ENCODE results near the gene RABL6. TPM values are rescaled to one million over a fixed set of nuclear protein-coding genes. Genes with fewer than 3 reads are reported as not detected.
"Not testable (repeated sequence)": the region's sequence is repeated elsewhere in the genome, so short reads cannot be mapped to it uniquely, and the experiment has no call there.

RABL6 gene
- total and polyA plus RNA-seq, 5 donors from 2014 or later = 9.4 to 63.6 (median 11.4) TPM

DNA sequence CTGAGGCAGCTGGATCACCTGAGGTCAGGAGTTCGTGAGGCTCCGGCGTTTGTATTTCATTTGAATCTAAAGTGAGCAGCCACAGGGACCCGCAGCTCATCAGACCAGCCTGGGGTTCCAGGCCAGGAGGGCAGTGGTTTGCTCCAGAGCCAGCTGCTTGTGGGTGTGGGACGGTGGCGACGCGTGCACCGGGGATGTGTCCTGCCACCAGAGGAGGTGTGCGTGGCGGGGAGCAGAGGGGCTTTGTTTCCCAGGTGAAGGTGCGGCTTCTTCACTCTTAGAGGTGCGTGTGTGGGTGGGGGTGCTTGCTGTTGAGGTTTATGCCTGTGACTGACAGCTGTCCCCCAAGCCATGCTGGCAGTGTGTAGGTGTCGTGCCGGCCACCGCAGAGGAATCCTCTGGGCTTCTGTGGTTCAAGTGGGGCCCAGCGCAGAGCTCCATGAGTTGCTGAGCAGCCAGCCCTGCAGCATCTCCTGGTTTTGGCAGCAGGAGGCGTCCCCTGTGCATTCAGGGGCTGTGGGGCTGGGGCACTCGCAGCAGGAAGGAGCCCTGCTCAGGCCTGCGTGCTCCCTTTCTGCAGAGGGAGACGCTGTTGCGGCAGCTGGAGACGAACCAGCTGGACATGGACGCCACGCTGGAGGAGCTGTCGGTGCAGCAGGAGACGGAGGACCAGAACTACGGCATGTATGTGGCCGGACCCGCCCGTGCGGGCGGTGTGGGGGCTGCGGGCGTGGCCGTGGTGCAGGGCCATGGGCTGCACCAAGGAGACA lies 27.6 kb downstream of the RABL6 start:
- no peak for ATAC-seq (ENCODE audit: low read depth in 2 of 2)
- H3K36me3 ChIP-seq (ENCODE audit: control insufficient read depth, insufficient read depth, low read length) = peaks cover 6% of the 10 kb centered on the region
- no peaks in the 10 kb centered on the region for H3K4me1 ChIP-seq (ENCODE audit: control insufficient read depth, insufficient read depth, low read length, poor library complexity, severe bottlenecking)
- no peak overlapping the region for H3K27ac Mint-ChIP-seq
- H3K4me3 ChIP-seq (ENCODE audit: low read depth, low read length) = no peak overlapping the region
- peaks cover 8% of the 10 kb centered on the region for H3K36me3 Mint-ChIP-seq
- no peaks in the 10 kb centered on the region for H3K27me3 ChIP-seq (ENCODE audit: control insufficient read depth, insufficient read depth, low read length)
- H3K9me3 ChIP-seq (ENCODE audit: control insufficient read depth in 2 of 2, low read length in 2 of 2) = no peaks in the 10 kb centered on the region
- peaks cover 0 to 2% (median 0%) of the 10 kb centered on the region in 4 donors for H3K4me1 Mint-ChIP-seq
- H3K9me3 Mint-ChIP-seq = no peaks in the 10 kb centered on the region
- H3K27ac ChIP-seq (ENCODE audit: insufficient read depth, low read length, poor library complexity, severe bottlenecking) = no peak overlapping the region
- H3K4me3 Mint-ChIP-seq = no peak overlapping the region
- DNase-seq = no peak
- H3K27me3 Mint-ChIP-seq = peaks cover 4% of the 10 kb centered on the region

DNA sequence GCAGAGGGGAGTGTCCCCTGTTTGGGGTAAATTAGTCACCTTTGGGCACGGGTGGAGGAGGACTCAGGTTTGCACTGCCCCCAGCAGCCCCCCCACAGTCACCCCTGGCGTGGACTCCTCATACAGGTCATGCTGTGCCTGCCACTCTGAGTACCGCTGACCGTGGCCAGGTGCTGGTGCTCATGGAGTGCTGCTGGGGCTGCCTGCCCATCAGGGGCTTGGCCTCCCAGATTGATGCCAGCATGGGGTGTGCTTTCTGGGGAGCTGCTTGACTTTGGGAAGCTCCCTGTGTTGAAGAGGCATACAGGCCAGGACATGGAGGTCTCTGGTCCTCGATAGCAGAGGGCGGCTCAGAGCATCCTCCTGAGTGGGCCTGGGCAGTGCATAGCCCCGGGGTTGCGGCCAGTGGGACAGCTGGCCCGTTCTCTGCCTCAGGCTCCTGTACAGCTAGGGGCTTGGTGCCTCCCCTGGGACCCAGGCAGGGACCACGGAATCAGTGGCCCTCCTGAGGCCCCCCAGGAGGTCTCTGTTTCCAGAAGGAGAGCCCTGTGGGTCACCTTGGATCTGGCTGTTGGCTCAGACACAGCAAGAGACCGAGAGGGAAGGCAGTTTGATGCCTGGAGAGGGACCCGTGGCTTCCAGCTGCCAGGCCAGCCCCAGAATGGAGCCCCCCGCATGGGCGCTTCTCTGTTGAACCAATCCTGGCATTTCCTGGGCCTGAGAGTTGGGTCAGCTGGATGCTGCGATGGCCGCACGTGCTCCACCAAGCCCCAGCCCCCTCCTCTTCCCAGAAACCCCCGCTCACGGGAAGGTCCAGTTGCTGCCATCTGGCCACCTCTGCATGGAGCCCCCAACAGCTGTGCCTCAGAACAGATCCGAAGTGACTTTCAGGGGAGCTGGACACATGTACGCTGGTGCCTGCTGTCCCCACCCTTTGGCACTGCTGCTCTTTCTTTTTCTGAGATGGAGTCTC lies 28.5 kb downstream of the RABL6 start:
- Mint-ChIP-seq H3K4me3 (no peak overlapping the region), H3K4me1 (peaks cover 0 to 2% (median 0%) of the 10 kb centered on the region in 4 donors), H3K9me3 (no peaks in the 10 kb centered on the region), H3K36me3 (peaks cover 8% of the 10 kb centered on the region), H3K27ac (no peak overlapping the region), H3K27me3 (peaks cover 4% of the 10 kb centered on the region)
- no peaks in the 10 kb centered on the region for H3K9me3 ChIP-seq (ENCODE audit: control insufficient read depth in 2 of 2, low read length in 2 of 2)
- no peaks in the 10 kb centered on the region for H3K4me1 ChIP-seq (ENCODE audit: control insufficient read depth, insufficient read depth, low read length, poor library complexity, severe bottlenecking)
- ATAC-seq (ENCODE audit: low read depth in 2 of 2) (no peak), DNase-seq (no peak)
- H3K4me3 ChIP-seq (ENCODE audit: low read depth, low read length) = no peak overlapping the region
- no peaks in the 10 kb centered on the region for H3K27me3 ChIP-seq (ENCODE audit: control insufficient read depth, insufficient read depth, low read length)
- peaks cover under 1% of the 10 kb centered on the region for H3K36me3 ChIP-seq (ENCODE audit: control insufficient read depth, insufficient read depth, low read length)
- no peak overlapping the region for H3K27ac ChIP-seq (ENCODE audit: insufficient read depth, low read length, poor library complexity, severe bottlenecking)

DNA sequence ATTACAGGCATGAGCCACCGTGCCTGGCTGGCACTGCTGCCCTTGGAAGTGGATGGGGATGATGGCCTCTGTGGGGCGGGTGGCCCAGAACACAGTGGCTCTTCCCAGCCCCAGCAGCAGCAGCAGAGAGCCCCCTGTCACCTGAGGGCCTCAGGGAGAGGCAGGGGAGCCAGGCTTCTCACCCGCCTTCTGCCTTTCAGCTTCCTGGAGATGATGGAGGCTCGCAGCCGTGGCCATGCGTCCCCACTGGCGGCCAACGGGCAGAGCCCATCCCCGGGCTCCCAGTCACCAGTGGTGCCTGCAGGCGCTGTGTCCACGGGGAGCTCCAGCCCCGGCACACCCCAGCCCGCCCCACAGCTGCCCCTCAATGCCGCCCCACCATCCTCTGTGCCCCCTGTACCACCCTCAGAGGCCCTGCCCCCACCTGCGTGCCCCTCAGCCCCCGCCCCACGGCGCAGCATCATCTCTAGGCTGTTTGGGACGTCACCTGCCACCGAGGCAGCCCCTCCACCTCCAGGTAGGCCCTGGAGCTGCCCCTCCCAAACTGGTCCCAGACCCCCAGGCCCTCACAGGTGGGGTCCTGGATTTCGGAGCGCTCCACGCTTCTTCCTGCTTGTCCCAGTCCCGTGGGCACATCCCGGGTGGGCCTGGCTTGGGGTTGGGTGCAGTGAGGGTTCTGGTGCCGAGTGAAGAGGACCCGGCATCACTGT lies 29.6 kb downstream of the RABL6 start:
- H3K4me3 Mint-ChIP-seq = no peak overlapping the region
- peaks cover 8% of the 10 kb centered on the region for H3K36me3 Mint-ChIP-seq
- no peaks in the 10 kb centered on the region for H3K9me3 Mint-ChIP-seq
- H3K4me1 Mint-ChIP-seq = peaks cover 0 to 5% (median 0%) of the 10 kb centered on the region in 4 donors
- Histone ChIP-seq H3K27ac (ENCODE audit: insufficient read depth, low read length, poor library complexity, severe bottlenecking) (no peak overlapping the region), H3K27me3 (ENCODE audit: control insufficient read depth, insufficient read depth, low read length) (no peaks in the 10 kb centered on the region), H3K9me3 (ENCODE audit: control insufficient read depth in 2 of 2, low read length in 2 of 2) (no peaks in the 10 kb centered on the region), H3K4me3 (ENCODE audit: low read depth, low read length) (no peak overlapping the region), H3K4me1 (ENCODE audit: control insufficient read depth, insufficient read depth, low read length, poor library complexity, severe bottlenecking) (peaks cover 6% of the 10 kb centered on the region), H3K36me3 (ENCODE audit: control insufficient read depth, insufficient read depth, low read length) (no peaks in the 10 kb centered on the region)
- DNase-seq (no peak), ATAC-seq (ENCODE audit: low read depth in 2 of 2) (no peak)
- no peak overlapping the region for H3K27ac Mint-ChIP-seq
- peaks cover 6% of the 10 kb centered on the region for H3K27me3 Mint-ChIP-seq

DNA sequence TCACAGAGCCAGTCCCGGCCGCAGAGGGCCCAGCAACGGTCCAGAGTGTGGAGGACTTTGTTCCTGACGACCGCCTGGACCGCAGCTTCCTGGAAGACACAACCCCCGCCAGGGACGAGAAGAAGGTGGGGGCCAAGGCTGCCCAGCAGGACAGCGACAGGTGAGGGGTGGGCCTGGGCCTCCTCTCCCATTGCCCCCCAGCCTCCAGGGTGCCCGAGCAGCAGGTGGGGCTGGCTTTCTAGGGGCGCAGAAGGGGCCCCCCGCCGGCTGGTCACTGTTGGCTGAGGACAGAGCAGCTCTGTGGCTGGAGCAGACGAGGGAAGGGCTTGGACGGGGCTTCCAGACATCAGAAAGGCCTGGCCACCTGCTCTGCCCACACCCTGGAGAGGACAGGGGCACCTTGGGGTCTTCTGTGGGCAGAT lies 30.1 kb downstream of the RABL6 start:
- not testable (repeated sequence) for H3K36me3 Mint-ChIP-seq; H3K9me3 Mint-ChIP-seq; H3K4me3 ChIP-seq (ENCODE audit: low read depth, low read length); H3K4me3 Mint-ChIP-seq; H3K4me1 Mint-ChIP-seq; H3K9me3 ChIP-seq (ENCODE audit: control insufficient read depth in 2 of 2, low read length in 2 of 2); H3K27me3 ChIP-seq (ENCODE audit: control insufficient read depth, insufficient read depth, low read length); H3K27ac Mint-ChIP-seq; DNase-seq; H3K4me1 ChIP-seq (ENCODE audit: control insufficient read depth, insufficient read depth, low read length, poor library complexity, severe bottlenecking); ATAC-seq (ENCODE audit: low read depth in 2 of 2); H3K27ac ChIP-seq (ENCODE audit: insufficient read depth, low read length, poor library complexity, severe bottlenecking); H3K36me3 ChIP-seq (ENCODE audit: control insufficient read depth, insufficient read depth, low read length); H3K27me3 Mint-ChIP-seq

DNA sequence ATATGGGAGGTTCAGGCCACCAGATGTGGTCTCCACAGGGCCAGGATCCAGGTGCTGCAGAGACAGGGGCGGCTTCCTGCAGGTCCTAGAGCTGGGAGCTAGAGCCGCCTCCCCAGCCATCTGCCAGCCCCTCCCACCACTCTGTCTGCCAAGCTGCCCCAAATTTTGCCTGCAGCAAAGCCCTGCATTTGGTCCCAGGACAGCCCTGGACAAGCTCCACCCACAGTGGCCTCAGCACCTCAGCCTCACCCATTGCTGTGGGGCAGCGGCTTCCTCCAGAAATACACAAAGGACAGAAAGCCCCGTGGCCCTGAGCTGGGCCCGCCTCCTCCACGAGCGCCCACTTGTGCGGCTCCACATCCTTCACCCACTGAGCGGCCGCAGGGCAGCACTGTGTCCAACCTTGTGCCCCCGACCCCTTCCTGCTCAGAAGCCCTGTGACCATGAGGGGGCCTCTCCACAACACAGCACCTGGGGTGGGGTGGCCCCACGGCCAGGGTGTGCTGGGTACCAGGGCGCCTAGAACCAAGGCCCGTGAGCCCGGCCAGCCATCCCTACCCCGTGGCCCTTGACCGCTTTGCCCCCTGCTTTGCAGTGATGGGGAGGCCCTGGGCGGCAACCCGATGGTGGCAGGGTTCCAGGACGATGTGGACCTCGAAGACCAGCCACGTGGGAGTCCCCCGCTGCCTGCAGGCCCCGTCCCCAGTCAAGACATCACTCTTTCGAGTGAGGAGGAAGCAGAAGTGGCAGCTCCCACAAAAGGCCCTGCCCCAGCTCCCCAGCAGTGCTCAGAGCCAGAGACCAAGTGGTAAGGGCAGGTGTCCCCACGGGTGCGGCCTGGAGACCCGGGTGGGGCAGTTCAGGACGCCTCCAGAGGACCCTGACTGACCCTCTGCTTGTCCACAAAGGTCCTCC lies 30.8 kb downstream of the RABL6 start:
- Mint-ChIP-seq H3K27ac (no peak overlapping the region), H3K4me1 (peaks cover 0 to 9% (median 1%) of the 10 kb centered on the region in 4 donors), H3K4me3 (peak overlapping the region in 1 of 4 donors; percentile 26), H3K9me3 (peaks cover 0 to 2% (median 0%) of the 10 kb centered on the region in 7 donors), H3K27me3 (peaks cover 10% of the 10 kb centered on the region), H3K36me3 (peaks cover 8% of the 10 kb centered on the region)
- no peaks in the 10 kb centered on the region for H3K9me3 ChIP-seq (ENCODE audit: control insufficient read depth in 2 of 2, low read length in 2 of 2)
- H3K4me3 ChIP-seq (ENCODE audit: low read depth, low read length) = no peak overlapping the region
- ATAC-seq (ENCODE audit: low read depth in 2 of 2) (no peak), DNase-seq (no peak)
- H3K27me3 ChIP-seq (ENCODE audit: control insufficient read depth, insufficient read depth, low read length) = no peaks in the 10 kb centered on the region
- peaks cover 13% of the 10 kb centered on the region for H3K4me1 ChIP-seq (ENCODE audit: control insufficient read depth, insufficient read depth, low read length, poor library complexity, severe bottlenecking)
- no peaks in the 10 kb centered on the region for H3K36me3 ChIP-seq (ENCODE audit: control insufficient read depth, insufficient read depth, low read length)
- no peak overlapping the region for H3K27ac ChIP-seq (ENCODE audit: insufficient read depth, low read length, poor library complexity, severe bottlenecking)

DNA sequence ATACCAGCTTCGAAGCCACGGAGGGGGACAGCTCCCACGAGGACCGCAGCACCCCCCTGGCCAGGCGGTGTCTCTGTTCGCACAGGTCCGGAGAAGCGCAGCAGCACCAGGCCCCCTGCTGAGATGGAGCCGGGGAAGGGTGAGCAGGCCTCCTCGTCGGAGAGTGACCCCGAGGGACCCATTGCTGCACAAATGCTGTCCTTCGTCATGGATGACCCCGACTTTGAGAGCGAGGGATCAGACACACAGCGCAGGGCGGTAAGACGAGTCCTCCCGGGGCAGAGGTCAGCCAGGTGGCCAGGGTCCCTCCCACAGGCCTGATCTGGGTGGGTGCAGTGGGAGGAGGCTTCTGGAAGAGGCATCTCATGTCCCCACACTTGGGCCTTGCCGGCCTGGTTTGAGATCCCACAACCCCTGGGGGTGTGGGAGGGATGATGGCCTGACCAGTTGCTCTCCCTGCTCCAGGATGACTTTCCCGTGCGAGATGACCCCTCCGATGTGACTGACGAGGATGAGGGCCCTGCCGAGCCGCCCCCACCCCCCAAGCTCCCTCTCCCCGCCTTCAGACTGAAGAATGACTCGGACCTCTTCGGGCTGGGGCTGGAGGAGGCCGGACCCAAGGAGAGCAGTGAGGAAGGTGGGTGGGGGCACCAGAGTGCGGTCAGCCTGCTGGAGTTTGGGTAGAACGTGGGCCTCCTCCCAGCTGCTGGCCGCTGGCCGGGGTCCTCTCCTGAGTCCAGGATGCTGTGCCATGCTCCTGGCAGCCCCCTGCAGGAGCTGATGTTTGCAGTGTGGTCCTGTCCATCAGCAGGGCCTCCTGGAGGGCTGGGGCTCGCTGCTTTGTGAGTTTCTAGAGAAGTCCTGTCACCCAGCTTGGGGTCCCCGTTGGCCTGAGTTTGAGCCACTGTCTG lies 31.7 kb downstream of the RABL6 start:
- Histone ChIP-seq H3K9me3 (ENCODE audit: control insufficient read depth in 2 of 2, low read length in 2 of 2) (no peaks in the 10 kb centered on the region), H3K36me3 (ENCODE audit: control insufficient read depth, insufficient read depth, low read length) (no peaks in the 10 kb centered on the region), H3K27me3 (ENCODE audit: control insufficient read depth, insufficient read depth, low read length) (no peaks in the 10 kb centered on the region), H3K4me3 (ENCODE audit: low read depth, low read length) (no peak overlapping the region), H3K27ac (ENCODE audit: insufficient read depth, low read length, poor library complexity, severe bottlenecking) (no peak overlapping the region), H3K4me1 (ENCODE audit: control insufficient read depth, insufficient read depth, low read length, poor library complexity, severe bottlenecking) (peaks cover 20% of the 10 kb centered on the region)
- Mint-ChIP-seq H3K36me3 (peaks cover 4% of the 10 kb centered on the region), H3K4me1 (peaks cover 0 to 11% (median 2%) of the 10 kb centered on the region in 4 donors), H3K27me3 (peaks cover 12% of the 10 kb centered on the region), H3K4me3 (peak overlapping the region in 2 of 4 donors; percentile 26 to 74), H3K27ac (peak overlapping the region in 1 of 3 donors; percentile 79), H3K9me3 (peaks cover 0 to 2% (median 0%) of the 10 kb centered on the region in 7 donors)
- DNase-seq (no peak), ATAC-seq (ENCODE audit: low read depth in 2 of 2) (no peak)

Data from CD4-positive, CD25-positive, alpha-beta regulatory T cell (primary cell).